GM18526 (cell line): ENCODE data around the gene C4BPA.

Experiments
- POLR2A ChIP-seq: IDR thresholded peaks from 3 replicates; pipeline ENCODE4 v1.6.1; 2011; ENCODE audit not compliant: insufficient read length; ENCODE audit errors: extremely low read depth

The C4BPA gene

DNA sequence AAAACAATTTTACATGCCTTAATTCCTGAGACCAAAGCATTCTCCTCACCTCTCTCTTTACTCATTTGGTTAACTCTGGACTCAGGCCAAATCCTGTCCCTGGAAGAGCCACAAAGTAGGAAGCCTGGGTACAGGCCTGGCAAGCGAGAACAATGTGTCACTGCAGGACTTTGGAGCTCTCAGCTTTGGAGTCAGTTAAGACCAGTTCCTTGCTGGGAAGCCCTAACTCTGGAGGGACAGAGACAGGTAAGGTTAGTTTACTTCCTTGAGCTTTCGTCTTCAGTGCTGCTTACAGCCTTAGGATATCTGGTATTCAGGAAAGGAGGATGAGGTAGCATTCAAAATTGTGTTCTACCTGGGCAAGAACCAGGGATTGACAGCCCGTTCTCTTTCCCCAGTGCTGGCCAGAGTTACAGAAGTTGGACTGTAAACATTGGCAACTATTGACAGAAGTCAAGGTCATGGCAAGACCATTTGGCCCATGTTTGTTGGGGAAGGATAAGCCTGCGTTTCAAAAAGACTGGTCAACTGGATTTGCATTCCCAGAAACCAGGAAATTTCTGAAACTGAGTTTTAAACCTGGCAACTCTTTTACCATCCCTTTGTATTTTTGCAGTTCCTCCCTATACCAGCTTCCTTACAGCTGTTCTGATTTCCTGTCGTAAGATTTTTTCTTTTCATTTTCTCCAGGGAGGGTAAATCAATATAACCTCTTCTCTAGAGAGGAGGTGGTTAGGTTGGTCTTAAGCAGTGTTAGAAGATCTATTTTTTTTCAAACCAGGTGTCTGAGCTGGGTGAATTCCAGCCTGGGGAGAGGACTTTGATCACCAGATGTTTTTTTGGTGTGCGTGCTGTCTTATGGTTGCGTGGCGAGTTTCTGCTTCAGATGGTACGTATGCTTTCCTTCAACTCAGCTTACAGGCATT, 15.1 kb upstream of the C4BPA start, which contains the start of gene C4BPB:
Gene C4BPB (plus strand): TSS at position 160 of the 926 bp plus-strand sequence. CDS start 672 bp downstream, at position 832.
- TF ChIP-seq POLR2A: no peak

DNA sequence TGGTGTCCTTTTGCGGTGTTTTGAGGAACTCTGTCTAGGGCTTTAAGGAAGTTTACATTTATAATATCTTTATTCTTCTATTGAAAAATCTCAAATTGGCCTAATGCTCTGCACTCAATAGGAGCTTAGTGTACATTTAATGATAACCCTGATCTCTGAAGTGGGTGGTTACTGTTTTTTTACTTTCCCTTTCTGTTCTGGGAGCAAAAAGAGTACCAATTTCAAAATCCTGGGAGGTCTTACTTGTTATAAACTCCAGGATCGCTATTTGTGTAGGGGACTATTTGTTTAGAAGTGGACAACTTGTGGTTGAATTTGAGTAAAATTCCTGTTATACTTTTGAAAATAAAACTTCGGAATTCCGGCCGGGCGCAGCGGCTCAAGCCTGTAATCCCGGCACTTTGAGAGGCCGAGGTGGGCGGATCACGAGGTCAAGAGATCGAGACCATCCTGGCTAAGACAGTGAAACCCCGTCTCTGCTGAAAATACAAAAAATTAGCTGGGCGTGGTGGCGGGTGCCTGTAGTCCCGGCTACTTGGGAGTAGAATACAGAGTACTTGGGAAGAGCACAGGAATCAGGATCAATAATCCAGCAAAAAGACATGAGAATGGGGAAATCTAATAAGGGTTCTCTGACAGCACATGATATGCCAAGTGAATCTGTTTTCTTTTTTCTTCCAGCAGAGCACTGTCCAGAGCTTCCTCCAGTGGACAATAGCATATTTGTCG, 14.2 kb upstream of the C4BPA start:
- TF ChIP-seq POLR2A: no peak

DNA sequence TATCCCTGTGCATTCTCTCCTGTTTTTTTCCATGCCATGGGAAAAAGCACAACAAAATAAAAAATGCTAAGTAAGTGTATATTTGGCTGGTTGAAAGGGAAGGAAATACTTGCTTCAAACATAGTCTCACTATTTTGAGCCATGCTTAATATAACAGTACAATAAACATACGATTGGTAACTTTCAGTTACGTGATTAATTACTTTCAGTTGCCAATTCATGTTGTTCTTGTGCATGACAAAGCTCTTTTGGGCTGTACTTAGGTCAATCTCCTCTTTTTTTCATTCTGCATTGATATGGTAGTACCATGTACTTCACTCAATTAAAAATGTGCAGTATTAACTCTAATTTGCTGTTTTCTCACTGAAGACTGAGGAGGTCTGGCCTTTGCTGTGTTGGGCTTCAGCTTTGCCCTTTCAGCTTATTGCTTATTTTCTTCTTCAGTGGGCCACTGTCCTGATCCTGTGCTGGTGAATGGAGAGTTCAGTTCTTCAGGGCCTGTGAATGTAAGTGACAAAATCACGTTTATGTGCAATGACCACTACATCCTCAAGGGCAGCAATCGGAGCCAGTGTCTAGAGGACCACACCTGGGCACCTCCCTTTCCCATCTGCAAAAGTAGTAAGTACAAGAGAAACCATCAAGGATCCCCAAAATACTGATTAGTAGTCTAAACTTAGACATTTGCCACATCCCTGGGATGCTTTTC, 12.7 kb upstream of the C4BPA start:
- TF ChIP-seq POLR2A: no peak

GRCh38 chr1:207093944-207094343, 10.1 kb upstream of the C4BPA start:
- no peak for TF ChIP-seq POLR2A

- TF ChIP-seq POLR2A: no peak
These were observed 6.1 kb upstream of the C4BPA start for GRCh38 chr1:207097871-207098324.

- TF ChIP-seq POLR2A: no peak
These were observed 2.3 kb upstream of the C4BPA start for GRCh38 chr1:207101720-207102119.

- no peak for TF ChIP-seq POLR2A
These were observed 1.9 kb upstream of the C4BPA start for GRCh38 chr1:207102146-207102545.

DNA sequence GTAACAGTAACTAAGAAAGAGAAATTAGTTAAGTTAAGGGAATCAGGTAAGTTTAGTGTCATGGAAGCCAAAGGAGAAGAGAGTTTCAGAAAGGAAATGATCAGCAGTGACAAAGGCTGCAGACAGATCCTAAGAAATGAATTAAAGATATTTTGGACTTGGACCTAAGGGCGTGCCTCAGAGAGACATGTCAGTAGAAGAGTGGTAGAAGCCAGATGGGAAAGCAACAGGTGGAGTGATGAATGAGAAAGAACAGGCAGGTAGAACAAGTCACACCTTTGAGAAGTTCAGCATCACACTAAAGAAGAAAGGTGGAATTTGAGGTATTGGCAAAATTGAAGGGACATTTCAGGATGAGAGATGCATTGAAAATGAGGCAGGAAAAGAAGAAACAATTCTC, 1.4 kb upstream of the C4BPA start:
- no peak for TF ChIP-seq POLR2A

DNA sequence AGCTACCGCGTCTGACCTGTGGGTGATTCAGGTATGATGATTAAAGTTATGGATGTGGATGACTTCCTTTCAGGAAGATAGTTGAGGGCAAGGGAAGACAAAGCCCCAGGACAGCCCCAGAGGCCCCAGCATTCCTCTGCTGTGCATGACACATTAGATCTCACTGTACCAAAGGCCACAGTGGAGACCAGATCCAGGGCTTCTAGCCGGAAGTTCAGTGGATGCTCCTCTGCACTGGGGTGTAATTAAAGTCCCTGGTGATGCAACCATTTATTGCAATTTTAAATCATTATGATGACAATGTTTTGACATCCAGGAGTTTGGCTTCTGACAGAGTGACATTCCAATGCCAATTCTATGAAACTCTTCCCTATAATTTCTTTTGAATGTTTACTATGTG, 5.0 kb downstream of the C4BPA start:
- no peak for TF ChIP-seq POLR2A

GRCh38 chr1:207112616-207113296, 8.7 kb downstream of the C4BPA start:
- TF ChIP-seq POLR2A: no peak

GRCh38 chr1:207115269-207115668, 11.2 kb downstream of the C4BPA start:
- TF ChIP-seq POLR2A: no peak

- no peak for TF ChIP-seq POLR2A
These were observed 20.4 kb downstream of the C4BPA start for GRCh38 chr1:207124389-207124788.

GRCh38 chr1:207128336-207128921, 24.4 kb downstream of the C4BPA start:
- TF ChIP-seq POLR2A: no peak

DNA sequence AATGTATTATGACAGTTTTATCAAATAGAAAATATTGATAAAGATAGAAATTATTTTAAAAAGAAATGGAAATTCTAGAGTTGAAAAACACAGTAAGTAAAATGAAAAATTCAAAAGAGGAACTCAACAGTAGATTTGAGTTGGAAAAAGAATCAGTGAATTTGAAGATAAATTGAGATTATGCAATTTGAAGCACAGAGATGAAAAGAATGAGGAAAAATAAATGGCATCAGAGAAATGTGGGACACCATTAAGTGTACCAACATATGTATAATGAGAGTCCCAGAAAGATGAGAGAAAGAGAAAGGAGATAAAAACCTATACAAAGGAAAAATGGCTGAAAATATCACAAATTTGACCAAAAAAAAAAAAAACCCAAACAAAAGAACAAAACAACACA, 25.0 kb downstream of the C4BPA start:
- no peak for TF ChIP-seq POLR2A

GRCh38 chr1:207130252-207131036, 26.4 kb downstream of the C4BPA start:
- no peak for TF ChIP-seq POLR2A
